ENCODE measurements around the gene CTU1. TPM values are rescaled to one million over a fixed set of nuclear protein-coding genes. Genes with fewer than 3 reads are reported as not detected.
A peak's percentile ranks its signal among the peaks of the same experiment; 100 is the strongest.

CTU1 gene
- total RNA-seq, 1 donor from 2014 or later, result 7.4 TPM

DNA sequence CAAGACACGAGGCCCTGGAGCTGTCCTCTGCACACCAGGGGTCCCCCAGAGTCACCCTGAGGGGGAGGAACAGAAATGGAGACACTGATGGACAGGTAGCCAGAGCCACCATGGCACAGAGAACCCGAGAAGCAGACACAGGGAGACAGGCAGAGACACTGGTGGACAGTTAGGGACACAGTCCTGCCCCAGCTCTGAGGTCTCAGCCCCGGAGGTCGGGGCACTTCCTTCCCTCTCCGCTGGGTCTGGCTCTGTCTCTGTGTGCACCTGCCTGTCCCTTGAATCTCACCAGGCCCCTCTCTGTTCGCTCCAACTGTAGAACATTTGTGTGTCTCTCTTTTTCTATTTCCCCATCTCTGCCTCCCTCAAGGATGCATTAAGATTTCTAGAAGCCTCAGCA is 30.1 kb downstream of the CTU1 start:
- no peaks in the 10 kb centered on the region for H3K36me3 Mint-ChIP-seq (ENCODE audit: insufficient read depth)
- H3K4me1 Mint-ChIP-seq (ENCODE audit: low read depth), result no peaks in the 10 kb centered on the region
- H3K4me3 Mint-ChIP-seq (ENCODE audit: low read depth), result no peak overlapping the region
- peaks cover 12% of the 10 kb centered on the region for H3K9me3 Mint-ChIP-seq (ENCODE audit: low read depth)
- H3K27me3 Mint-ChIP-seq, result peaks cover 13% of the 10 kb centered on the region
- H3K27ac Mint-ChIP-seq, result no peak overlapping the region
- DNase-seq (ENCODE audit: low spot score, unreplicated experiment), result no peak
- TF ChIP-seq, protein P1, sequence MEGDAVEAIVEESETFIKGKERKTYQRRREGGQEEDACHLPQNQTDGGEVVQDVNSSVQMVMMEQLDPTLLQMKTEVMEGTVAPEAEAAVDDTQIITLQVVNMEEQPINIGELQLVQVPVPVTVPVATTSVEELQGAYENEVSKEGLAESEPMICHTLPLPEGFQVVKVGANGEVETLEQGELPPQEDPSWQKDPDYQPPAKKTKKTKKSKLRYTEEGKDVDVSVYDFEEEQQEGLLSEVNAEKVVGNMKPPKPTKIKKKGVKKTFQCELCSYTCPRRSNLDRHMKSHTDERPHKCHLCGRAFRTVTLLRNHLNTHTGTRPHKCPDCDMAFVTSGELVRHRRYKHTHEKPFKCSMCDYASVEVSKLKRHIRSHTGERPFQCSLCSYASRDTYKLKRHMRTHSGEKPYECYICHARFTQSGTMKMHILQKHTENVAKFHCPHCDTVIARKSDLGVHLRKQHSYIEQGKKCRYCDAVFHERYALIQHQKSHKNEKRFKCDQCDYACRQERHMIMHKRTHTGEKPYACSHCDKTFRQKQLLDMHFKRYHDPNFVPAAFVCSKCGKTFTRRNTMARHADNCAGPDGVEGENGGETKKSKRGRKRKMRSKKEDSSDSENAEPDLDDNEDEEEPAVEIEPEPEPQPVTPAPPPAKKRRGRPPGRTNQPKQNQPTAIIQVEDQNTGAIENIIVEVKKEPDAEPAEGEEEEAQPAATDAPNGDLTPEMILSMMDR (IDR thresholded peaks at IDR 0.05; ENCODE audit: unreplicated experiment), result no peak

DNA sequence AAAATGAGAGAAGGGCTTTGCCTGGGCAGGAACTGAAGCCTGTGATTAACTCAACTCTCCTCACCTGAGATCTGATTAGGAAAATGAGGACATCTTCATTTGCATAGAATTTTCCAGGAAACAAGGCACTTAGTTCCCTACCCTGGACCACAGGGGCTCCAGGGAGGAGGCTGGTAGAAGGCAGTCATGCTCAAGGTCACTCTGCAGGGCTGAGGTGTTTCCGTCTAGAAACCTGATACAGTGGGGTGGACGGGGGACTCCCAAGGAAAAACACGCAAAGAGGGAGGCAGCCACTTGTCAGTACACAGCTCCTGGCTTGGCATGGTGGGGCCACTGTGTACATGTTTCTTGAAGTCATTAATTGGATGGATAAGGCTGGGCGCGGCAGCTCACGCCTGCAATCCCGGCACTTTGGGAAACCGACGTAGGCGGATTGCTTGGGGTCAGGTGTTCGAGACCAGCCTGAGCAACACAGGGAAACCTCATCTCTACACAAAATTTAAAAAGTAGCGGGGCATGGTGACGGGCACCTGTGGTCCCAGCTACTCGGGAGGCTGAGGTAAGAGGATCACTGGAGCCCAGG is 31.5 kb downstream of the CTU1 start:
- H3K36me3 Mint-ChIP-seq (ENCODE audit: insufficient read depth), result no peaks in the 10 kb centered on the region
- H3K27me3 Mint-ChIP-seq, result peaks cover 2% of the 10 kb centered on the region
- peaks cover 12% of the 10 kb centered on the region for H3K9me3 Mint-ChIP-seq (ENCODE audit: low read depth)
- TF ChIP-seq, protein P1 (IDR thresholded peaks at IDR 0.05; ENCODE audit: unreplicated experiment), result no peak
- no peak overlapping the region for H3K4me3 Mint-ChIP-seq (ENCODE audit: low read depth)
- no peak overlapping the region for H3K27ac Mint-ChIP-seq
- no peaks in the 10 kb centered on the region for H3K4me1 Mint-ChIP-seq (ENCODE audit: low read depth)
- DNase-seq (ENCODE audit: low spot score, unreplicated experiment), result no peak

DNA sequence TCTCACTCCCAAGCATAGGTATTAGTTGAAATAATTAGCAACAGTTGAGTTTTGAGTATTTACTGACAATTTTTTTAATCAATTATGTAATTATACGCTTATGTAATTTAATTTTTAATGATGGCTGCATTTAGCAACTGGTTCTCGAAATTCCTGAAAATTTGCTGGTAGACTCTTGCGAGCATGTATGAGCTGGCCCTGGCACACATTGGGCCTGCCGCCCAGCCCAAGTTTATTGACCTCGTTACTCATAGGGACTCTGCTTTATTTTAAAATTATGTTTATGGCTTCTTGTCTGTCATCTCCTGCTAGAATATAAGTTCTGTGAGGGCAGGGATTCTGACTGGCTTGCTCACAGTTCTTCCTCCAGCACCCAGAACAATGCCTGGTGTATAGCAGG is 32.2 kb downstream of the CTU1 start:
- H3K4me3 Mint-ChIP-seq (ENCODE audit: low read depth), result no peak overlapping the region
- peaks cover 12% of the 10 kb centered on the region for H3K9me3 Mint-ChIP-seq (ENCODE audit: low read depth)
- H3K27me3 Mint-ChIP-seq, result no peaks in the 10 kb centered on the region
- DNase-seq (ENCODE audit: low spot score, unreplicated experiment), result no peak
- H3K27ac Mint-ChIP-seq, result no peak overlapping the region
- TF ChIP-seq, protein P1 (IDR thresholded peaks at IDR 0.05; ENCODE audit: unreplicated experiment), result no peak
- H3K36me3 Mint-ChIP-seq (ENCODE audit: insufficient read depth), result no peaks in the 10 kb centered on the region
- peaks cover 4% of the 10 kb centered on the region for H3K4me1 Mint-ChIP-seq (ENCODE audit: low read depth)

GRCh38 chr19:51071095-51071405 is 37.2 kb downstream of the CTU1 start:
- TF ChIP-seq, protein P1 (IDR thresholded peaks at IDR 0.05; ENCODE audit: unreplicated experiment), result no peak

GRCh38 chr19:51070334-51071094 is 37.7 kb downstream of the CTU1 start:
- Mint-ChIP-seq H3K36me3 (ENCODE audit: insufficient read depth) (no peaks in the 10 kb centered on the region), H3K4me3 (ENCODE audit: low read depth) (no peak overlapping the region), H3K9me3 (ENCODE audit: low read depth) (peaks cover 16% of the 10 kb centered on the region), H3K4me1 (ENCODE audit: low read depth) (peaks cover 12% of the 10 kb centered on the region), H3K27me3 (peaks cover 14% of the 10 kb centered on the region), H3K27ac (peak overlapping the region; percentile 2)
- TF ChIP-seq, protein P1 (IDR thresholded peaks at IDR 0.05; ENCODE audit: unreplicated experiment), result no peak
- DNase-seq (ENCODE audit: low spot score, unreplicated experiment), result no peak

More at GRCh38 chr19:51071095-51071405, 37.2 kb downstream of the CTU1 start:
- Mint-ChIP-seq H3K27ac (no peak overlapping the region), H3K4me3 (ENCODE audit: low read depth) (no peak overlapping the region), H3K4me1 (ENCODE audit: low read depth) (peaks cover 10% of the 10 kb centered on the region), H3K36me3 (ENCODE audit: insufficient read depth) (no peaks in the 10 kb centered on the region), H3K9me3 (ENCODE audit: low read depth) (peaks cover 16% of the 10 kb centered on the region), H3K27me3 (peaks cover 11% of the 10 kb centered on the region)
- no peak for DNase-seq (ENCODE audit: low spot score, unreplicated experiment)

All from progenitor cell of endocrine pancreas (in vitro differentiated cells).